Caco-2 (cell line): ENCODE results near the gene GALNTL6. TPM values are rescaled to one million over a fixed set of nuclear protein-coding genes. Genes with fewer than 3 reads are reported as not detected.
"Not testable (repeated sequence)": the region's sequence is repeated elsewhere in the genome, so short reads cannot be mapped to it uniquely, and the experiment has no call there.

ENCODE experiments used
- BruUV-seq: library from RNA; stranded (reverse); fragments of 400-500 nt; replicated peaks from 2 replicates; lab custom pipeline; 2021; lab: Mats Ljungman, UMichigan
- CTCF ChIA-PET: fragments of 300-600 bp; sonication (Branson Sonifier 250); formaldehyde crosslinking; loops from one replicate; lab custom pipeline; 2022; ENCODE audit warnings: antibody characterized with exemption; lab: Charles Lee
- POLR2A ChIA-PET: fragments of 300-600 bp; sonication (Branson Sonifier 250); formaldehyde crosslinking; loops from one replicate; lab custom pipeline; 2022; ENCODE audit warnings: antibody characterized with exemption; lab: Charles Lee
- DNase-seq, 2 experiments: peaks; one replicate each; pipeline versions ENCODE4 v3.0.0 to v3.0.0-alpha.2; 2020 to 2022
- H3K27me3 ChIP-seq: replicated peaks from 2 replicates; pipeline ENCODE4 v1.6.0; 2011; ENCODE audit warnings: low read length; ENCODE audit not compliant: control insufficient read depth, insufficient read depth
- H3K36me3 ChIP-seq: 2 replicates; pipeline ENCODE4 v1.5.1; 2011; ENCODE audit warnings: low read length; ENCODE audit not compliant: control insufficient read depth, insufficient read depth
- H3K4me1 ChIP-seq: fragments of 250-450 bp; sonication (Bioruptor Pico); 2 replicates; pipeline ENCODE4 v1.5.1; 2020; ENCODE audit warnings: mild to moderate bottlenecking
- H3K4me3 ChIP-seq: 2 replicates; pipeline ENCODE4 v1.5.1; 2011; ENCODE audit warnings: low read depth, mild to moderate bottlenecking, control low read depth, low read length
- H3K9me3 ChIP-seq: fragments of 250-450 bp; sonication (Bioruptor Pico); 2 replicates; pipeline ENCODE4 v1.5.1; 2020; ENCODE audit warnings: mild to moderate bottlenecking, moderate library complexity
- H3K27ac Mint-ChIP-seq: one replicate; pipeline ENCODE4 v1.8.0; 2022; ENCODE audit warnings: mixed read lengths; ENCODE audit not compliant: unreplicated experiment
- H3K27me3 Mint-ChIP-seq: one replicate; pipeline ENCODE4 v1.8.0; 2022; ENCODE audit warnings: mixed read lengths; ENCODE audit not compliant: insufficient read depth, unreplicated experiment
- H3K36me3 Mint-ChIP-seq: one replicate; pipeline ENCODE4 v1.8.0; 2022; ENCODE audit warnings: mild to moderate bottlenecking, mixed read lengths; ENCODE audit not compliant: insufficient read depth, unreplicated experiment
- H3K4me1 Mint-ChIP-seq: one replicate; pipeline ENCODE4 v1.8.0; 2022; ENCODE audit warnings: low read depth, mixed read lengths; ENCODE audit not compliant: unreplicated experiment
- H3K4me3 Mint-ChIP-seq: one replicate; pipeline ENCODE4 v1.8.0; 2022; ENCODE audit warnings: mild to moderate bottlenecking, moderate library complexity, mixed read lengths; ENCODE audit not compliant: unreplicated experiment
- H3K9me3 Mint-ChIP-seq: one replicate; pipeline ENCODE4 v1.8.0; 2022; ENCODE audit warnings: mixed read lengths; ENCODE audit not compliant: unreplicated experiment
- CTCF ChIP-seq, 2 experiments: fragments of 200-600 bp in 1 of 2; IDR thresholded peaks; 1 replicate in 1 of 2; 2 replicates in 1 of 2; pipeline versions ENCODE4 v1.5.1 to v1.8.0; 2011 to 2022; ENCODE audit warnings: antibody characterized with exemption in 1 of 2, control low read depth in 1 of 2, inconsistent platforms in 1 of 2, low read depth in 1 of 2, low read length in 1 of 2, mild to moderate bottlenecking in 1 of 2, moderate library complexity in 1 of 2; ENCODE audit not compliant: insufficient read depth in 1 of 2, severe bottlenecking in 1 of 2, unreplicated experiment in 1 of 2
- intact Hi-C: fragments of 100-400 bp; cut with micrococcal nuclease; formaldehyde crosslinking; loops from one replicate; pipeline ENCODE4 v1.10.0; 2022; ENCODE audit not compliant: unreplicated experiment
- total RNA-seq: library from RNA; stranded (reverse); gene quantifications from 2 replicates; pipeline ENCODE4 v1.2.3, GENCODE V29; 2022

GALNTL6 gene
- total RNA-seq, 1 experiment from 2014 or later = not detected

GRCh38 chr4:172957216-172957615 lies 1144.0 kb downstream of the GALNTL6 start:
- H3K27me3 ChIP-seq = no peaks in the 10 kb centered on the region
- Mint-ChIP-seq H3K4me1 (no peaks in the 10 kb centered on the region), H3K4me3 (no peak overlapping the region), H3K27me3 (peaks cover 17% of the 10 kb centered on the region), H3K9me3 (peaks cover 14% of the 10 kb centered on the region), H3K27ac (no peak overlapping the region), H3K36me3 (no peaks in the 10 kb centered on the region)
- H3K9me3 ChIP-seq = no peaks in the 10 kb centered on the region
- no peak for TF ChIP-seq CTCF (IDR thresholded peaks at IDR 0.05; ENCODE audit: insufficient read depth in 1 of 2, low read depth in 1 of 2, low read length in 1 of 2, severe bottlenecking in 1 of 2, unreplicated experiment in 1 of 2)
- intact Hi-C loops = no loop called here
- H3K4me3 ChIP-seq = no peak overlapping the region
- H3K36me3 ChIP-seq = no peaks in the 10 kb centered on the region
- DNase-seq = no peak
- CTCF ChIA-PET = no interaction called here
- POLR2A ChIA-PET = no interaction called here
- no peaks in the 10 kb centered on the region for H3K4me1 ChIP-seq
- BruUV-seq = no TSS peak

- H3K27me3 ChIP-seq = no peaks in the 10 kb centered on the region
- Mint-ChIP-seq H3K9me3 (peaks cover 17% of the 10 kb centered on the region), H3K27ac (no peak overlapping the region), H3K27me3 (peaks cover 21% of the 10 kb centered on the region), H3K36me3 (no peaks in the 10 kb centered on the region), H3K4me3 (no peak overlapping the region), H3K4me1 (no peaks in the 10 kb centered on the region)
- H3K36me3 ChIP-seq = no peaks in the 10 kb centered on the region
- intact Hi-C loops = no loop called here
- H3K9me3 ChIP-seq = no peaks in the 10 kb centered on the region
- BruUV-seq = no TSS peak
- ChIA-PET POLR2A (no interaction called here), CTCF (no interaction called here)
- no peak for TF ChIP-seq CTCF (IDR thresholded peaks at IDR 0.05; ENCODE audit: insufficient read depth in 1 of 2, low read depth in 1 of 2, low read length in 1 of 2, severe bottlenecking in 1 of 2, unreplicated experiment in 1 of 2)
- no peaks in the 10 kb centered on the region for H3K4me1 ChIP-seq
- no peak for DNase-seq
- no peak overlapping the region for H3K4me3 ChIP-seq
Observed at GRCh38 chr4:172962564-172963353, 1149.6 kb downstream of the GALNTL6 start.

DNA sequence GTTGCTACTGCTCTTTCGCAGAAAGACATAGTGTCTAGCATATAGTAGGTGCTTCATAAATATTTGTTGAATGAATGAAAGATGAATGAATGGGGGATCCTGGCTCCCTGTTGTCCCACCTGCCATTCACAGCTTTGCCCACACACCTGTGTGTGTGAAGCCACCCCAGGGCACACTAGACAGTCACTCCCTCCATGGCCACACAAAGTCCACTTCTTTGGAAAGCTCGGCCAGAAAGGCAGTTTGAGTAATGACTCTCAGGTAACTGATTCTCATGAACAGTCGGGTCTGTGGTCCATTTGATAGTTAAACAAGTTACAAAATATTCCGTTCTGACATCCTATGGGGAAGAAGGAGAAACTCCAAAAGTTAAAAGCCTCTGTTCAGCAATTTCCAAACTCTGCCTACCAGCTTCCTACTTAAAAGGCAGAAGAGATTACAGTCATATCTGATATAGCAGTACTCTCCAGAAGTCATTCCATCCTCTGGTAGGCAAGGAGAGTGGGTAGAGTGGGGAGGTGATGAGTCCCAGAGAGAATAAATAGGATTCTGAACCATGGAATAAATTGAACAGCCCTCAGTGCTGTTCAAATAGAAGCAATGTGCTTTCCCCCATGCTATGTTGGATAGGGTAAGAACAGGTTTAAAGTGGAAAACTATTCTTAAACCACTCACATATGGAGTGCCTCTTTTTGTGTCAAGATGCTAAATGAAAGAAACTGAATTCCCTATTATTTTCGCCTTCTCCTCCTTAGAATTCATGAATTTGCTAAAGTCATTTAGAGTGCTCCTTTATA lies 1150.5 kb downstream of the GALNTL6 start:
- ChIA-PET POLR2A (no interaction called here), CTCF (no interaction called here)
- no peaks in the 10 kb centered on the region for H3K4me1 Mint-ChIP-seq
- no peak overlapping the region for H3K27ac Mint-ChIP-seq
- no peak overlapping the region for H3K4me3 Mint-ChIP-seq
- H3K4me3 ChIP-seq = no peak overlapping the region
- H3K27me3 Mint-ChIP-seq = peaks cover 21% of the 10 kb centered on the region
- peaks cover 3% of the 10 kb centered on the region; the same call in 1 of the 2 replicates for H3K9me3 ChIP-seq
- no peaks in the 10 kb centered on the region for H3K36me3 ChIP-seq
- H3K4me1 ChIP-seq = no peaks in the 10 kb centered on the region
- no TSS peak for BruUV-seq
- DNase-seq = no peak
- intact Hi-C loops = no loop called here
- H3K27me3 ChIP-seq = no peaks in the 10 kb centered on the region
- no peak for TF ChIP-seq CTCF (IDR thresholded peaks at IDR 0.05; ENCODE audit: insufficient read depth in 1 of 2, low read depth in 1 of 2, low read length in 1 of 2, severe bottlenecking in 1 of 2, unreplicated experiment in 1 of 2)
- peaks cover 26% of the 10 kb centered on the region for H3K9me3 Mint-ChIP-seq
- no peaks in the 10 kb centered on the region for H3K36me3 Mint-ChIP-seq

DNA sequence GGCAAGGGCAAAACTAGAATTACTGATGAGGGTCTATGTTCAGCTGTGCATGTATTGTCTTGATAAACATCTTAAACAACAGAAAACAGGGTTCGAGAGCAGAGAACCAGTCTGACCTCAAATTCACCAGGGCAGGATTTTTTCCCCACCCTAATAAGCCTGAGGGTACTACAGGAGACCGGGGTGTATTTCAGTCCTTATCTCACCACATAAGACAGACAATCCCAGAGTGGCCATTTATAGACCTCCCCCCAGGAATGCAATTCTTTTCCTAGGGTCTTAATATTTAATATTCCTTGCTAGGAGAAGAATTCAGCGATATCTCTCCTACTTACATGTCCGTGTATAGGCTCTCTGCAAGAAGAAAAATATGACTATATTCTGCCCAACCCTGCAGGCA lies 1157.0 kb downstream of the GALNTL6 start:
- CTCF ChIA-PET, POLR2A ChIA-PET, H3K4me3 Mint-ChIP-seq, H3K9me3 ChIP-seq, H3K27ac Mint-ChIP-seq, H3K4me3 ChIP-seq, H3K36me3 ChIP-seq, H3K27me3 Mint-ChIP-seq, H3K4me1 ChIP-seq, intact Hi-C loops, H3K4me1 Mint-ChIP-seq, BruUV-seq, DNase-seq, H3K27me3 ChIP-seq, H3K36me3 Mint-ChIP-seq: not testable (repeated sequence)
- H3K9me3 Mint-ChIP-seq = peaks cover 38% of the 10 kb centered on the region
